CD4-positive, alpha-beta T cell treated with Interferon alpha-2 for 1 hour (primary cell): ENCODE results near the gene SEPTIN10.
"Not testable (repeated sequence)": the region's sequence is repeated elsewhere in the genome, so short reads cannot be mapped to it uniquely, and the experiment has no call there.

Experiments
- DNase-seq, 2 donors: peaks; one replicate each; pipeline ENCODE4 v3.0.0-alpha.2; 2020 to 2022

SEPTIN10 gene

DNA sequence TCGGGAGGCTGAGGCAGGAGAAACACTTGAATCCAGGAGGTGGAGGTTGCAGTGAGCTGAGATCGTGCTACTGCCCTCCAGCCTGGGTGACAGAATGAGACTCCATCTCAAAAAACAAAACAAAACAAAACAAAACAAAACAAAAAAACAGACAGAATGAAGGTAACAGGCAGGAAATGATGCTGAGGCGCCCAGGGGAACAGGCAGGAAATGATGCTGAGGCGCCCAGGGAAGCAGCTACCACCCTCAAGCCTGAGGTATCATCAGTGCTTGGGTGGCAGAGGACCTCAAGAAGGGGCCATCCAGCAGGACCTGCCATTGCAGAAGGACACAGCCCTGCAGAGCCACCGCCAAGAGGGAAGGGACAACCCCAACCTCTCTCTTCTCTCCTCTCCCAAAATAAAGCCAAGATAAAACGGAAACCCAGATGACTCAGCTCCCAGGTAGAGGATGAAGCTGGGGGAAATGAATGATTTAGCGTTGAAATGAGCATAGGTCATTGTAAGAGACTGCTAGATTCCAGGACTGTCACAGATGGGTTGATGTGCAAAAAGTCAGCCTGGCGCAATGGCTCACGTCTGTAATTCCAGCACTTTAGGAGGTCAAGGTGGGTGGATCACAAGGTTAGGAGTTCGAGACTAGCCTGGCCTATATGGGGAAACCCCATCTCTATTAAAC, 19.7 kb upstream of the SEPTIN10 start:
- DNase-seq, result no peak

DNA sequence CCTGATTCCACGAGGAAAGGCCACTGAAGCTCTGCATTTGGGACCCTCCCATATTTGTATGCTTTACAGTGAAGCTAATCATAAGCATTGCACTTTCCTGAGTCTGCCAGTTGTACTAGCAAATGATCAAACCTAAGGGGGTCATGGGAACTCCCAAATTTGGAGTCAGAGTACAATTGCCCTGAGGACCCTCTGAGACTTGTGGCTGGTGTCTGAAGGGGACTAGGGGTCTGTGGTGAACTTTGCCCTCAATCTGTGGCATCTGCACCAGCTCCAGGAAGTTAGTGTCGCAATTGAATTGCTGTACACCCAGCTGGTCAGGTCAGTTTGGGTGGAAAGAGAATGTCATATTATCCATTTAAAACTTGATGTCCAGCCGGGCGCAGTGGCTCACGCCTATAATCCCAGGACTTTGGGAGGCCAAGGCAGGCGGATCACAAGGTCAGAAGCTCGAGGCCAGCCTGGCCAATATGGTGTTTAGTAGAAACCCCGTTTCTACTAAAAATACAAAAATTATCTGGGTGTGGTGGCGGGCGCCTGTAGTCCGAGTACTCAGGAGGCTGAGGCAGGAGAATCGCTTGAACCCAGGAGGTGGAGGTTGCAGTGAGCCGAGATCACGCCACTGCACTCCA, 18.5 kb upstream of the SEPTIN10 start:
- DNase-seq, result no peak

DNA sequence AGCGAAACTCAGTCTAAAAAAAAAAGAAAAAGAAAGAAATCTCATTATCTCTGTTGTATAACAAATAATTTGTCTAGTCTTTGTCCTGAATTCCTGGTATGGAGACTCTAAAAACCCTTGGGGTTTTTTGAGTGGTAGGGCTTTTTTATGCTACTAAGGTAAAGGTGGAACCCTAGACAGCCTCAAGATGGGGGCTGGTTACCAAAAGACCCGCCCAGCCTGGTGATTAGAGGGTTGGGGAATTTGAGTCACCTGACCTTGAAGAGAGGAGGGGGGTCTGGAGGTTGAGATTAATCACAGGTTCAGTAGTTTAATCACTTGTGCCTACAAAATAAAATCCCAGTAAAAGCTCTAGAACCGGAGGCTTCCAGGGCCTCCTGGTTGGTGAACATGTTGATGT, 18.0 kb upstream of the SEPTIN10 start:
- DNase-seq, result no peak

DNA sequence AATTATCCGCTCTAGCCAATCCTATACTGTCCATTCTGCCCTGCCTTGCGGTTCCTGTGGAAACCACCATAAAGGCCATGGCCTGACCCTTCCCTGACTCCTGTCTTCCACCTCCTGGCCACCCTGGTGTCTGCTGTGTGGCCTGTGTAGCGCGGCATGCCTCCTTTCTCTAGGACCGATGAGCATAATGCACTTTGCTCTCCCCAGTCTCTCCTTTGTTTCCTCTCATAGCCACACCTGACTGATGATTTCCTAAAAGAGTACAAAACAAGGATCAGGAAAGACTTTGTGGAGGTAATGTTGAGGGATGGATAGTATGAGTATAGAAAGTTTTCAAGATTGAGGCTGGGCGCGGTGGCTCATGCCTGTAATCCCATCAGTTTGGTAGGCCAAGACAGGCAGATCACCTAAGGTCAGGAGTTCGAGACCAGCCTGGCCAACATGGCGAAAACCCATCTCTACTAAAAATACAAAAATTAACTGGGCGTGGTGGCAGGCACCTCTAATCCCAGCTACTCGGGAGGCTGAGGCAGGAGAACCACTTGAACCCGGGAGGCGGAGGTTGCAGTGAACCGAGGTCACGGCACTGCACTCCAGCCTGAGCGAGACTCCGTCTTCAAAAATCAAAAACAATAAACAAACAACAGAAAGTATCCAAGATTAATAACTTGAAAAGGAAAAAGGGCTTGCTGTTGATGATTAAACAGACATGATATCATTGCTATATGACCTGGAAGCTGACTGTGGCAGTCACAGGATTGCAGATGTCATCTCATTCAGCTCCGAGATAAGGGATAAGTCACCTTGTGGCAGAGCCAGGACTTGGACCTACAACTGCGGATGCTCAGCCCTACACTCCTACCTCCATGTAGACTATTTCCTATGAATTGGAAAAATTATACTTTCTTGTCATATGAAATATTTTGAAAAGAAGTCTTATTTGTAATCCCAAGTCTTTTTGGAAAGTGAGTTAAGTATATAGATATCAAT, 17.0 kb upstream of the SEPTIN10 start:
- DNase-seq, result no peak

DNA sequence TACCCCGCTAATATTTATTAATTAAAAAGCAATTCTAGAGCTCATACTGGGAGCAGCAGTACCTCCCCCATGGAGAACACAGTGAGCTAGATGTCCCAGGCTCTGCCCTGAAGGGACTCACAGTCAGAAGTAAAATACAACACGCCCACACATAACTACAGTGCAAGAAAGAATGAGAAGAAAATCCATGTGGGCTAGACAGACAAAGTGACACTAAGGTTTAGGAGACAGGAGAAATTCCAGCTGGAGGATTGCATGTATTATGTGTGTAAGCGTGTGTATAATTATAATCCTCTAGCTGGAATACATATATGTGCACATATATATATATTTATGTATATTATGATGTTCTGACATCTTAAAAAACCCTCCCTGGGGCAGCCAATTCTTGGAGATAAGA, 16.1 kb upstream of the SEPTIN10 start:
- no peak for DNase-seq

DNA sequence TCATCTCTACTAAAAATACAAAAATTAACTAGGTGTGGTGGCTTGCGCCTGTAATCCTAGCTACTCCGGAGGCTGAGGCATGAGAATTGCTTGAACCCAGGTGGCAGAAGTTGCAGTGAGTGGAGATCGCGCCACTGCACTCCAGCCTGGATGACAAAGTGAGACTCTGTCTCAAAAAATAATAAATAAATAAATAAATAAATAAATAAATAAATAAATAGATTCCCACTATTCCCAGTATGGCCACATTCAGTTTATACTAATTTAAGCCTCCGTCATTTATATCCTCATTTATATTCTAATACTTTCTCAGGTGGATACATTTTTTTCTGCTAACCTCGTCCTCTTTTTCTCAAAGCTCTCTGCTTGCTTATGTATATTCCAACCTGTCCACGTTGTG, 14.6 kb upstream of the SEPTIN10 start:
- DNase-seq, result not testable (repeated sequence)

DNA sequence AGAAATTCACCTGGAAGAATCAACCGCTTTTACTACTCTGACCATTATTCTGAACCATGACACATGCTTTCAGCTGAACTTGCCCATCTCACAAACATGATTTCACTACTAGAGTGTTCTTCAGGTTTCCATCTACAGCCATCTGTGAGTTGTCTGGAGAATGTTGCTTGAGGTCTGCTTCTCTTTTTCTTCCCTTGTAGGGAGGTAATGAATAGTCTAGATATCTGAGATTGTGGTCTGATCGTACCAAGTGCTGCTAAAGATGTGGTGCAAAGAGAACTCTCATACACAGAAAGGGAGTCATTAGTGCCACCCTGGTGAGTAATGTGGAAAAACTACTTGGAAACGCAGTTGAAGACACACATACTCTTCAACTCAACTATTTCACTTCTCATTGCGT, 10.6 kb upstream of the SEPTIN10 start:
- DNase-seq, result no peak

DNA sequence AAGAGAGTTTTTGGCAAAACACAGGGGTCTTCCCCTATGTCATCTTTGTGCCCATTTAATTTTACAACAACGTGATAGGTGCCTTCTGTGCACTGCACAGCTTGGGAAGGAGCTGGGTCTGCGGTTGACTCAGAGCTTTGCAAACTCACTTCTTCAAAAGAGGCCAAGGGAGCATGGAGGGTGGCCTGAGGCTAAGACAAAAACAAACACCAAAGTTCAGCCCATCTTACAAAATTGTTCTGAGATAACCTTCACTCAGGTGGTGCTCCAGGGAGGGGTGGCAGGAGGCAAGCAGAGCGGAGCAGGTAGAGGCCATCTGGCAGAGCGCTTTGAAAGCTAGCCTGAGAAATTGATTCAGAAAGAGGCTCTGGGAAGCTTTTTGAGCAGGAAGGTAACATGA, 10.2 kb upstream of the SEPTIN10 start:
- DNase-seq, result no peak

DNA sequence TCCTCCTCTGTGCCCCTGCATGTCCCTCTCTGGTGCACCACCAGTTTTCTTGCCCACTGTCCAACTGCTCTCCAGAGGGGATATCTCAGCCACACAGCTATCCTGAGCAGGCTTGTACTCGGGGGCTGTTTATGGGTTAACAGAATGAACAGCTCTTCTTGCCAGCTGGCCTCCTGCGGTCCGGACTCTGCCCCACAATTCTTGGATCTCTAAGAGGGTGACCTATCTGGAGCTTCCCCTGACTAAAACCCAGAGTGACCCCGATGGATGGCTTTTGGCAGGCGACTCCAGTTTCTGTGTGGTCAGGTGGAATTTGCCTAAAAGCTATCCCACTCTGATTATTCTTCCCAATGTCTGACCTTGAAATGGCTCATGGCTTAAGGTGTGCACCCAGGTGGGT, 9.5 kb upstream of the SEPTIN10 start:
- no peak for DNase-seq

DNA sequence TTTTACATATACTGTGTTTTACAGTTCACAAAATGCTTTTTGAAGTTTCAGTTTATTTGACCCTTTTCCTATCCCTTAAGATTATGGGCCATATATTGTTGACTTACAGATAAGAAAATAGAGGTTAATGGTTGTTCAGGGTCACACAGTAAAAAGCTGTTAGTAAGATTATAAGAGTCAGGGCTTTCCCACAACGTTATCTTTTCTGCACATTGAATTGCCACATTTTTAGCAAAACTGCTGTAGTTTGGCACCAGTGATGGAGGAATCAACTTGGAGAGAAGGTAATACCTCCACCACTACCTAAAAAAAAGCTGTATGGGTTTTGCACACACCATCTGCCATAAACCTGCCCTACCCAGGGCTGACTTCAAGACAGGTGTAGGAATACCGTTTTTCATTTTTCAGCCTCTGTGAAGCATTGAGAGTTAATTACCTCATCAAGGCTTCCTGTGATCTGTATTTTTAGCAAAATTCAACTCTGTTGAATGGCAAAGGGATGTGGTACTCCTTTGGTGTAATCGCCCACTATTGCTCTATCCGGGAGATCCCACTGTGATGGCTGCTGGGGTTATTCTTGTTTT, 5.4 kb upstream of the SEPTIN10 start:
- DNase-seq, result no peak

DNA sequence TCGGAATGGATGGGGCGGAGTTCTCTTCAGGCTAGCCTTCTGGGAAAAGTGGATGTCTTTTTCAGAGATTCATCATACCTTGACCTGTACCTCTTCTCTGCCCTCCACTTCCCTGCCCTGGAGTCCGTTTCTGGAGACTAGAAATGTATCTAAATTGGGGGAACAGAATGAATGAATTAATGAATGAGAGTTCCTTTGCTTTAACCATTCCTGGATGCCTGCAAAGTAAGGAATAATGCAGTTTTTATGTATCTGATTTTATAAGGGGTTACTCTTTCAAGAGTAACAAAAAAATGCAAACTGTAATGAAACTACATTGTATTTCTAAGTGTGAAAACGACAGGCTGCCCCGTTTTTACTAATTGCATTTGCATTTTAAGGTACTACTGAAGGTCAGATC, 2.4 kb upstream of the SEPTIN10 start:
- DNase-seq, result no peak

DNA sequence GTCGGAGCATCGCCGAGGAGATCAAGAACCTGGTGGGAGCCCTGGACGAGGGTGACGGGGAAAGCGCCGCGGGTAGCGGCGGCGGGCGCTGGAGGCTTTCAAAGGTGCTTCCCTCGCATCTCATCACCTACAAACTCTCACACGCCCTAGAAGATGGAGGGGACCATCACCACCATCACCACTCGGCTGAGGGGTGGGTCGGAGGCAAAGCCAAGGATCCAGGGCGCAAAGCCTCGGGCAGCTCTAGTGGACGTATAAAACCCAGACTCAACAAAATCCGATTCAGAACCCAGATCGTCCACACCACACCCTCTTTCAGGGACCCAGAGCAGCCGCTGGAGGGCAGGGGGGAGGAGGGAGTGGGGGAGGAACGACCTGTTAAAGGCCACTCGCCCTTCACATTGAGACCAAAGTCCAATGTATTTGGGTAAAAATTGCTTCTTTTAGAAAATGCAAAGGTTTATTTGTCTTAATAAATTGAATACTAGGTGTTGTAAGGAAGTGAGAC, 1.9 kb upstream of the SEPTIN10 start:
- DNase-seq, result no peak

DNA sequence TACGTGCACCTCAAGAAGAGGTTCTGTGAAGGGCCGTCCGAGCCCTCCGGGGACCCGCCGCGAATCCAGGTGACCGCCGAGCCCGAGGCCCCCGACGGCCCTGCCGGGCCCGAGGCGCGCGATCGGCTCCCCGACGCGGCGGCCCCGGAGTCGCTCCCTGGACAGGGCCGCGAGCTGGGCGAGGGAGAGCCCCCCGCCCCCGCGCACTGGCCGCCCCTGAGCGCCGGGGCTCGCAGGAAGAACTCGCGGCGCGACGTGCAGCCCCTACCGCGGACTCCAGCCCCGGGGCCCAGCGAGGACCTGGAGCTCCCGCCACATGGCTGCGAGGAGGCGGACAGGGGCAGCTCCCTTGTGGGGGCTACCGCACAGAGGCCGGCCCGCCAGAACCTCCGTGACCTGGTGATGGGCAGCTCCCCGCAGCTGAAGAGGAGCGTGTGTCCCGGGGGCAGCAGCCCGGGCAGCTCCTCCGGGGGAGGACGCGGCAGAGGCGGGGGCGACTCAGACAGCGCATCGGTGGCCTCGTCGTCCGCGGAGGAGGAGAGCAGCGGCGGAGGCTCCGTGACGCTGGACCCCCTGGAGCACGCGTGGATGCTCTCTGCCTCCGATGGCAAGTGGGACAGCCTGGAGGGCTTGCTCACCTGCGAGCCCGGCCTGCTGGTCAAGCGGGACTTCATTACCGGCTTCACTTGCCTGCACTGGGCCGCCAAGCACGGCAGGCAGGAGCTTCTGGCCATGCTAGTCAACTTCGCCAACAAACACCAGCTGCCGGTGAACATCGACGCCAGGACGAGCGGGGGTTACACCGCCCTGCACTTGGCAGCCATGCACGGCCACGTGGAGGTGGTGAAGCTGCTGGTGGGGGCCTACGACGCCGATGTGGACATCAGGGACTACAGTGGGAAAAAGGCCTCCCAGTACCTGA, 1.2 kb upstream of the SEPTIN10 start:
- no peak for DNase-seq

DNA sequence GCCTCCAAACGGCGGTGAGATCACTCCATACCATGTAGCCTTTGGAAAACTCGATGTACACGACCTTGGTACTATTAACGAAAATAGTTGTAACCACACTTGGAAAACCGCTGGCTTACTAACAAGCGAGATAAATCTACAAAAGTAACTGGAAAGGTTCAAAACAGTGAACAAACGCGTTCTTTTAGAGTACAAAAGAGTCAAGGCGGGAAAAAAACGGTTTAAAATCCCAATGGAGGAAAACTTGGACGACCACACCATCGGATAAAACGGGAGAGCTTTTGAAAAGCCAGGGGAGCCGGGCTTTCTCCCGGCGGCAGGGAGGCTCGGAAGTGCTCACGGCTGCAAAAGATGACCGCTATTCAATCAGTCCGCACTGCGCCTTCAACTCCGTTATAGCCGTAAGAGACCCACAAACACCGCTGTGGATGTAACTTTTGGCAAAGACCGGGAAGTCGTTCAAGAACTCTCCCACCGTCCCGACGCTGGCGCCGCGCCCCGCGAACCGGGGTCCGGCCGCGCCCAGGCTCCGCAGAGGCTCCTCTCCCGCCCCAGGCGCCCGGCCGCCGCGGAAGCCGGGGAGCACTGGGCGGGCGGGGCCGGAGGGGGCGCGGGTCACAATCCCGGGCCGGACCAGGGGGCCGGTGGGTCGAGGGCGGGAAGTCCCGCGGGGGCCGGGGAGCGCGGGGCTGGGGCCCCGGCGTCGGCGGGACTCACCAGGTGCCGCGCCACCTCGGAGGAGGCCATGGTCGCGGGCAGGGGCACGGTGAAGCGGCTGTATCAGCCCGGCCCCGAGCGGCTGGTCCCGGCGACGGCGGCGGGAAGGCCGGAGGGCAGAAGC, 465 bp downstream of the SEPTIN10 start:
- no peak for DNase-seq

DNA sequence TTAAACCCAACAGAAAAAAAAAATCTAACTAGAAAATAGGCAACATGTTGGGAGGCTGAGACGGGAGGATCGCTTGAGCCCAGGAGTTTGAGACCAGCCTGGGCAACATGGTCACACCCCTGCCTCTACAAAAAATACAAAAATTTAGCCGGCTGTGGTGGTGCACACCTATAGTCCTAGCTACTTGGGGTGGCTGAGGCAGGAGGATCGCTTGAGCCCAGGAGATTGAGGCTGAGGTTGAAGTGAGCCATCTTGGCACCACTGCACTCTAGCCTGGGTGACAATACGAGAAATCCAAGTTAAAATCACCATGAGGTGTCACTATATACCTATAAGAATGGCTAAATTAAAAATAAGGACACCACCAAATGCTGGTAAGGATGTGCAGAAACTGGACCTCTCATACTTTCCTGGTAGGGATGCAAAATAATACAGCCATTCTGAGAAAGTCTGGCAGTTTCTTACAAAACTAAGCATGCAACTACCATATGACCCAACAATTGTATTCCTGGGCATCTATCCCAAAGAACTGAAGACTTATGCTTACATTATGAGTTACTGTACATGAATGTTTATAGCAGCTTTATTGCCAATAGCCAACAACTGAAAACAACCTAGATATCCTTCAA, 2.2 kb downstream of the SEPTIN10 start:
- no peak for DNase-seq

DNA sequence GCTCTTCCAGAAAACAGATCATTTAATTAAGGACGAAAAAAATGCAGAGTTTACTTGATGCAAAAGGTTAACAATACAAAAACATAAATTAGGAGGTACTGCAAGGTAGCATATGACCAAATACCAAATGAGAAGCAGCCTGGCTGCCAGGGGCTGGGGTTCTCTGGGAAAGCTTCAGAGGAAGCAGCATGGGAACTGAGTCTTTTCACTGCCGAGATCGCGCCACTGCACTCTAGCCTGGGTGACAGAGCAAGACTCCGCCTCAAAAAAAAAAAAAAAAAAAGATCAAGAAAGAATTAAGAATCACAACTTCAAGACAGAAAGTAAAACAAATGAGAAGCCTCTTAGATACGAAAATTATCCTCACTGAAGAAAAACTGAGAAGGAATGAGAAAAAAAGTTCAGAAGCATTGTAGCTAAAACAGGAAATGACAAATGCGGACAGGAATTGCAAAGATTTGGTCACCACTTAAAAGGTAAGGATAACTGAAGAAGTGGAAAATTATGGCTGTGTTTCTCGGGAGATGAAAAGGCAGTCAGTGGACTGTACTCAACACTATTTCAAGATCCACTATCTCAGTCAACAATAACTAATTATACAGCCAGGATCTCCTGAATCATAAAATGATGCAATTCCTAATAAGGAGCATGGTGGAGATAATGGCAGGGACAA, 4.3 kb downstream of the SEPTIN10 start:
- no peak for DNase-seq

DNA sequence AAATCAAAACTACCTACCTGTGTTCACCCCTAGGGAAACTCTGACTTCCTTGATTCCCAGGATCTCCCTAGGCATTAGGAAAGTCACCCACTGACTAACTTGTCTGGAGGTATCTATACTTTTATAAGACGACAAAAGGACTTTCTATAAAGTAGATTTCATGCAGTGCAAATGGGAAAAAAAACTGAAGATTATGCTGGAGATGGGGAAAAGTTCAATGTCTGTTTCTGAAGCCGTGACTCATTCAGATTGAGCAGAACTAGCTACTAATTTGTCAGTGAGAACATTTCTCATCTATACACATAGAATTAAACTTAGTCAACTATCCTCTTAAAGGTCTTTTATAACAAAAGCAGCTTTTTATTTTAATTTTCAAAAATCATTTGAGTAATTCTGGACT, 6.0 kb downstream of the SEPTIN10 start:
- no peak for DNase-seq

DNA sequence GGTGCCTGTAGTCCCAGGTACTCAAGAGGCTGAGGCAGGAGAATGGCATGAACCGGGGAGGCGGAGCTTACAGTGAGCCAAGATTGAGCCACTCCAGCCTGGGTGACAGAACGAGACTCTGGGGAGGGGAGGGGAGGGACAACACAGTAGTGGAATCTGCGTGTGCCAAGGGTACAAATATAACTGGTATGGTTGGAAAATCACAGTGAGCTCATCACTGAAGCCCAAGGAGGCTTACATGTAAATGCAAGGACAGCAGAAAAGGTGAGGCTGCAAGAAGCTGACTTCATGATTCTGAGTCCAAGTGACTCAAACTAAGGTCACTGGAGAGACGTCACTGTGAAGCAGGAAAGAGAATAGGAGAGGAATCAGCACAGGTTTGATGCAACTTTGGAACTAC, 9.2 kb downstream of the SEPTIN10 start:
- no peak for DNase-seq

DNA sequence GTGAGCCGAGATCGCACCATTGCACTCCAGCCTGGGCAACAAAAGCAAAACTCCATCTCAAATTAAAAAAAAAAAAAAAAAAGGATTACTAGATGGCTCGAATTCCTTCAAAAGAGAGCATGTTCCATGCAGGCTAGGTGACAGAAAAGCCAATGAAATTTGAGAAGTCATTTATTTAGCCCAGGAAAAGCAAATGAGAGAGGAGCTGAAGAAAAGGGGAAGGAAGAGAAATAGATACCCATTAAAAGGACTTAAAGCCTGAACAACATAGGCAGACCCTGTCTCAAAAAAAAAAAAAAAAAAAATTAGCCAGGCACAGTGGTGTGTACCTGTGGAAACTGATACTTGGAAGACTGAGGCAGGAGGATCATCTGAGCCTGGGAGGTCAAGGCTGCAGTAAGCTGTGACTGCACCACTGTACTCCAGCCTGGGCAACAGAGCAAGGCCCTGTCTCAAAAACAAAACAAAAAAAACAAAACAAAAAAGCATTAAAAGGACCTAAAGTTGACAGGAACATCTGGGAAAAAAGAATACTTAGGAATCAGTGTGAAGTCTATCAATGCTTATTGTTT, 11.1 kb downstream of the SEPTIN10 start:
- DNase-seq, result no peak

DNA sequence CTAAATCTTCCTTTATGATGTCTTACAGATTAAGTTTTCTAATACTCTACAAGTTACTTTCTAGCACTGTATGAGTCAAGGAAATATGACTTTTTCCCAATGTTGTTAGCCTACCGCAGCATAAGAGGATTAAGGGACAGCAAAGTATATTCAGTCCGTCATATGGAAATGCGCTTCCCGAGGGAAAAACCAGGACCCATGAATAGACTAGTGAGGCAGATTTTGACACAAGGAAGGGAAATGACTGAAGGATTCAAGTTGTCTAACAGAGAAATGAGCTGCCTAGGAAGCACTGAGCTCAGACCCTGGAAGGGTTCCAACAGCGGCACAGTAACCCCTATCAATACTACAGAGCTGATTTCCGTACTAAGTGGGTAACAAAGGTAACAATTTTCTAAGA, 12.0 kb downstream of the SEPTIN10 start:
- no peak for DNase-seq
